GF-D8 (cell line): Measurements from ENCODE around the gene NUP210L.

Experiments
- DNase-seq: peaks from one replicate; lab custom pipeline; 2025; lab: John Stamatoyannopoulos, UW

The NUP210L gene

DNA sequence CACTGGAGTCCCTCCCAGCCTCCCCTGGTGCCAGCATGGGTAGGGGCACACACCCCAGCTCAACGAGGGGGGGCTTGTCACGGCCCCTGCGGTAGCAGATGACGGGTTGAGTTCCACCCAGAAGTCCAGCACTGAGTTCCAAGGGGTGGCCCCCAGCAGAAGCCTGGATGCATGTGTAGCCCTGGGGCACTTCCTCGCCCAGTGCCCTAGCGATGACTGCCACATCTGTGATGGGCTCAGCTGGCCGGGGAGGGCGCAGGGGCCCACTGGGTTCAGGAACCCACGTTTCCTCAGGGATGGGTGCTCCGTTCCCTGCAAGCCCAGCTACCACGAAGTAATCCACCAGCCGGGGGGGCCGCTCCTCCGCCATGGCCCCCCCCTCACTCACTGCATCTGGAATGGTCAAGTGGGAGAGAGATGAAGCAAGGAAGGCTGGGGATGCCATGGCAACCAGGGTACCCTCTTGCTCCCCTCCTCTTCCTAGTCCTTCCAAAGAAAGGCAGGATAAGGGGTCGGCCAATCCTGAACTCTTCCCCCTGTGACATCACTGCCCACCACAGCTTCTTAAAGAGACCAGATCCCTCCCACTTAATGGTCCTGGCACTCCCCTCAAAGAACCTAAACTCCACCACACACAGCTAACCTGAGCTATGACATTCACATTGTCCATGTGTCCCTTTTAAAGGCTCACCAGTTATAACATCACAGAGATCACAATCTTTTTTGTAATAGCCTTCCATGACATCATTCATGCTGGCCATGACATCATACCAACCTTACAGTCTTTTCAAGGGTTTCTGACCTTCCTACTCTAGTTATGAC, 210.7 kb downstream of the NUP210L start:
- DNase-seq: no peak

DNA sequence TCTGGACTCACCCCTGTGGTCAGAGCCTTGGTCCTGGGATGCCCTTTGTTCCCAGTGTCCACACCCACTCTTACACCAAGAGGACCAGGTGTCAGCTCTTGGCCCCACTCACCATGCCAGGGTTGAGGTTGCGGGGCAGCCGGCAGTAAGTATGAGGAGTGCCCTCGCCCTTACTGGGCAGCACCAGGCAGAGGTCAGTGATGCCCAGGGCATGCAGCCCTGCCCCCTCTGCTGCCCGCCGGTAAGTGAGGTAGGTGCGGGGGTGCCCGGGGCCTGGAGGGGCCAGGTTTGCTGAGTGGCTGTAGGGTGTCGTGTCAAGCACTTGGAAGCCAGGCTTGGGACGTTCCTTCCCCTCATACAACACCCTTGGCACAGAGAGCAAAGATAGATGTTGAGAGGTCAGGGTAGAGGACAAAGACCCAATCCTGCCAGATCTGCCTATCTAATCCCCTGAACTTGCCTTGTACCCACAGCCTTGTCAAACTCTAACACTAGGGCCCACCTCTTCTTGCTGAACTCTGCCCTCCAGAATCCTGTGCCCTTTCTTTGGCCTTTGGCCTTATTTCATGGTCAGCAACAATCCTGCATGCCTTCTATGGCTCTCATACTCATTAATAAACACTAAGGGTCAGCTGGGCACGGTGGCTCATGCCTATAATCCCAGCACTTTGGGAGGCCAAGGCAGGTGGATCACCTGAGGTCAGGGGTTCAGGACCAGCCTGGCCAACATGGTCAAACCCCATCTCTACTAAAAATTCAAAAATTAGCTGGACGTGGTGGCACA, 211.9 kb downstream of the NUP210L start:
- DNase-seq: no peak
